ENCODE results near the gene NIP7.

The NIP7 gene

DNA sequence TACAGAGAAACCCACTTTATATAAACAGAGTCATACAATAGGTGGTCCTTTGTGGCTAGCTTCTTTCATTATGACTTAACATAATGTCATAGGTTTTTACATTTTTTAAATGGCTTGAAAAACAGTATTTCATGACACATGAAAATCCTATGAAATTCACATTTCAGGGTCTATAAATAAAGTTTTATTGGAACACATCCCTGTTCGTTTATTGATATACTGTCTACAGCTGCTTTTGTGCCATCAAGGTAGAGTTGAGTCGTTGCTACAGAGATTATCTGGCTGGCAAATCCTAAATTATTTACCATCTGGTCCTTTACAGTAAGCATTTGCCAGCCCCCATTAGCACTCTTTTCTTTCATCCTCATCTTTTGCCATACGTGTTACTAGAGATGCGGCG lies 26.1 kb upstream of the NIP7 start:
- TF ChIP-seq, protein P1, sequence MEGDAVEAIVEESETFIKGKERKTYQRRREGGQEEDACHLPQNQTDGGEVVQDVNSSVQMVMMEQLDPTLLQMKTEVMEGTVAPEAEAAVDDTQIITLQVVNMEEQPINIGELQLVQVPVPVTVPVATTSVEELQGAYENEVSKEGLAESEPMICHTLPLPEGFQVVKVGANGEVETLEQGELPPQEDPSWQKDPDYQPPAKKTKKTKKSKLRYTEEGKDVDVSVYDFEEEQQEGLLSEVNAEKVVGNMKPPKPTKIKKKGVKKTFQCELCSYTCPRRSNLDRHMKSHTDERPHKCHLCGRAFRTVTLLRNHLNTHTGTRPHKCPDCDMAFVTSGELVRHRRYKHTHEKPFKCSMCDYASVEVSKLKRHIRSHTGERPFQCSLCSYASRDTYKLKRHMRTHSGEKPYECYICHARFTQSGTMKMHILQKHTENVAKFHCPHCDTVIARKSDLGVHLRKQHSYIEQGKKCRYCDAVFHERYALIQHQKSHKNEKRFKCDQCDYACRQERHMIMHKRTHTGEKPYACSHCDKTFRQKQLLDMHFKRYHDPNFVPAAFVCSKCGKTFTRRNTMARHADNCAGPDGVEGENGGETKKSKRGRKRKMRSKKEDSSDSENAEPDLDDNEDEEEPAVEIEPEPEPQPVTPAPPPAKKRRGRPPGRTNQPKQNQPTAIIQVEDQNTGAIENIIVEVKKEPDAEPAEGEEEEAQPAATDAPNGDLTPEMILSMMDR (IDR thresholded peaks at IDR 0.05; ENCODE audit: extremely low read depth, missing control alignments) = no peak

DNA sequence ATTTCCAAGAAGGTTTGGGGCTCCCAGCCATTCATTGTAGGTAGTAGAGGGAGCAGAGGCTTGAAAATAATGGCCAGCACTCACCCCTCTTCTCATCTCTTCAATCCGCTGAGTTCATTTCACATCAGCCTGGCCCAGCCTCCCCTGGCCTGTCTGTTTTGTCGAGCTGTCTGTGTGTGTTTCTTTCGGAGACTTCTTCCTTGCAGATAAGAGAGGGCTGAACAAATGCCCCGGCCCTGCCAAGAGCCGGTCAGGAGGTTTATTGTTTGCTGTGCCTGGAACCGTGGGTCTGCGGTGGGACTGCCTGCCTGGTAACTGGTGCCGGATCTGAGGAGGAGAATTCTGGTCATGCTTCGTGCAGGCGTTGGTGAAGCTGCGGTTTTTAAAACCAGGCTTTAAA lies 25.0 kb upstream of the NIP7 start:
- no peak for DNase-seq (ENCODE audit: low spot score)
- TF ChIP-seq, protein P1 (IDR thresholded peaks at IDR 0.05; ENCODE audit: extremely low read depth, missing control alignments) = no peak

More for the DNA sequence above, 26.1 kb upstream of the NIP7 start:
- no peak for DNase-seq (ENCODE audit: low spot score)

DNA sequence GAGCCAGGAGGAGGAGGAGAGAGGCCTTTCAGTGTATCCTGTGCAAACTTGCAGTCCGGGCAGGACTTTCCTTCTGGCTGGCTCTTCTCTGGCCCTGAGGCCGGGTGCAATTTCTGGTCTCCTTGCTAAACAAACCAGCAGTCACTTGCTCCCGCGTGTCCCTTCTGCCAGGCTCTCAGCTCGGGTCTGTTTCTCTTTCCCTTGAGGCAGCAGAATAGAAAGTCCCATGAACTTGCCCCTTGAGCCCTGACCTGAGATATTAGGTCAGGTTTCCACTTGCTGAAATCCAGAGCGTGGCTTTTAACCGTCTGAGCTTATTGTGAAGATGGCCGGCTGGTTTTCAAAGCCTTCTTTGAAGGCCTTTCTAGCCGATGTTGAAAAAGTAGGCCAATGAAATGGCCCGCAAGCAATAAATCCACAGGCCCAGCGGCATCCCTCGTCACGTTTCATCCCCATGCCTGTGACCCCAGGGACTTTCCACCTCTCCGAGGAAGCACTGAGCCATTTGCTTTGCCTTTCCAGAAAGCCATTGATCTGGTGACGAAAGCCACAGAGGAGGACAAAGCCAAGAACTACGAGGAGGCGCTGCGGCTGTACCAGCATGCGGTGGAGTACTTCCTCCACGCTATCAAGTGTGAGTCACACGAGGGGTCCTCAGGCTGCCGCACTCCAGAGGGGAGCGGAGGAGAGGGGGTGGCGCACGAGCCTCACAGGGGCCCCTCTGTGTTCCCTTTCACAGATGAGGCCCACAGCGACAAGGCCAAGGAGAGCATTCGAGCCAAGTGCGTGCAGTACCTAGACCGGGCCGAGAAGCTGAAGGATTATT lies 23.9 kb upstream of the NIP7 start:
- no peak for DNase-seq (ENCODE audit: low spot score)
- TF ChIP-seq, protein P1 (IDR thresholded peaks at IDR 0.05; ENCODE audit: extremely low read depth, missing control alignments) = no peak

DNA sequence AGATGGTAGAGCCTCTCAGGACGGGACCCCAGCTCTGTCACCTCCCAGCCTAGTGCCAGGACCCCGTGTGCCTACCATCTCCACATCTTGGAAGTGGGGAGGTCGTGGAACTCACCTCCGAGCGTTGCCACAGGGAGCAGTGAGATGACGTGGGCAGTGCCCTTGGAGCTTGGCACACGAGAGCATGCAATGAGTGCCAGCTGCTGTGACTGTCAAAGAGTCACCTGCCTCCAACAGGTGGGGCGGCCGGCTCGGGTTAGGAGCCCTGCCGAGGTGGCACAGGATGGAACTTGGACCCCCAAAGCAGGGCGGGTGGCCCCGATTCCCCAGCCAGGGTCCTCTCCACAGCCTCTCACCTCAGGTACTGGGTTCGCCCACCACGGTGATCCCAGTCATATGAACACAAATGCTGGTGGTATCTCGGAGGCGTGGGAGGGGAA lies 23.0 kb upstream of the NIP7 start:
- TF ChIP-seq, protein P1 (IDR thresholded peaks at IDR 0.05; ENCODE audit: extremely low read depth, missing control alignments) = no peak
- DNase-seq (ENCODE audit: low spot score) = no peak

DNA sequence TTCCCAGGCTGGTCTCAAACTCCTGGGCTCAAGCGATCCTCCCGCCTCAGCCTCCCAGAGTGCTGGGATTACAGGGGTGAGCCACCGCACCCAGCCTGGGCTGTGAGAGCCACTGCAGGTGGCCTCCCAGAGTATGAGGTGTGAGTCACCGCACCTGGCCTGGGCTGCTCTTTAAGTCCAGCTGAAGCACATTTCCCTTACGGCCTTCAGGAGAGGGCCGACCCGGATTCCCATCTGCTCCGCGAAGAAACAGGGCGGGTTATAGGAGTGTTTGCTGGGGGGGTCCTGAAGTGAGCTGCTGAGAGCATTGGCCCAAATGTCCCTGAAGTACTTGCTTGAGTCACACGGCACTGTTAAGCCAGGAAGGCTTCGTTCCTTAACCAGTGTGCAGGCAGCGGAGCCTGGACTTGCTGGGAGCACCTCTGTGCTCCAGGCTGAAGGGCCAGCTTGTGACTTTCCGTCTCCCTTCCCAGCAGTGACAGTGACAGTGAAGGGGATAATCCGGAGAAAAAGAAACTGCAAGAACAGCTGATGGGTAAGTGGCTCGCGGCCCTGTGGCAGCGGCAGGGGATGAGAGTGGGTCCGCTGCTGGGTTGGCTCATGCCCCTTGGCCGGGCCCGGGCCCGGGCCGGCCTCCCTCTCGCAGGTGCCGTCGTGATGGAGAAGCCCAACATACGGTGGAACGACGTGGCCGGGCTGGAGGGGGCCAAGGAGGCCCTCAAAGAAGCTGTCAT lies 21.2 kb upstream of the NIP7 start:
- TF ChIP-seq, protein P1 (IDR thresholded peaks at IDR 0.05; ENCODE audit: extremely low read depth, missing control alignments) = no peak
- no peak for DNase-seq (ENCODE audit: low spot score)

DNA sequence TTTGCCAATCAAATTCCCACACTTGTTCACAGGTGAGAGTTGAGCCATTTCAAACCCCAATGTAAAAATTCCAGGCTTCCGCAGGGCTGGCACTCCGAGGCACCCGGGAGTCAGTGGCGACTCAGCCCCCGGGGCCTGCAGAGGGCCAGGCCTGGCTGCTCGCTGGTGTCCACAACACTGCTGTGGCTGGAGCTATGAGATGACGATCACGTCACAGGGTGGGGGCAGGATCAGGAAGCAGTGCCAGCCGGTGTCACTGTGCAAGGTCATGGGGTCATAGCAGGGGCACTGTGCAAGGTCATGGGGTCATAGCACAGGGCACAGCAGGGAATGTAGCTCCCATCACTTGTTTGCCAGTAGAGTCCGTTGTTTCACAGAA lies 20.7 kb upstream of the NIP7 start:
- TF ChIP-seq, protein P1 (IDR thresholded peaks at IDR 0.05; ENCODE audit: extremely low read depth, missing control alignments) = no peak
- no peak for DNase-seq (ENCODE audit: low spot score)

DNA sequence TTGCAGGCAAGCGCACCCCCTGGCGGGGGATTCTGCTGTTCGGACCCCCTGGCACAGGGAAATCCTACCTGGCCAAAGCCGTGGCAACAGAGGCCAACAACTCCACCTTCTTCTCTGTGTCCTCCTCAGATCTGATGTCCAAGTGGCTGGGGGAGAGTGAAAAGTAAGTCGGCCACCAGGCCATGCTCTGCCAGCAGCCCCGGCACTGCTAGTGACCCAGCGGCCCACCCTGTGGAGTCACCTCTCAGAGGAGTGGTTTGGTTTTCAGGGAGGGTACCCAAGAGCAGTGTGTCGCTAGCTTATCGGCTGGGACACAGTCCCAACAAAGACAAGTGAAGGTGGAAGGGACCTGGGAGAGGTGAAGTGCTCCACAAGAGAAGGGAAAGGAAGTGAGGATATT lies 20.2 kb upstream of the NIP7 start:
- TF ChIP-seq, protein P1 (IDR thresholded peaks at IDR 0.05; ENCODE audit: extremely low read depth, missing control alignments) = no peak
- no peak for DNase-seq (ENCODE audit: low spot score)
